GM23248 (cell line): Measurements from ENCODE around the gene CPVL. TPM values are rescaled to one million over a fixed set of nuclear protein-coding genes. Genes with fewer than 3 reads are reported as not detected.

Source experiments
- DNase-seq: peaks from one replicate; pipeline ENCODE4 v3.0.0-alpha.2; 2015
- H2AFZ ChIP-seq: fragments of 200-600 bp; sonication (generic); 2 replicates; pipeline ENCODE4 v1.6.1; 2016; ENCODE audit warnings: antibody characterized with exemption
- H3F3A ChIP-seq: fragments of 200-600 bp; sonication (generic); 2 replicates; pipeline ENCODE4 v1.6.1; 2016; ENCODE audit warnings: mild to moderate bottlenecking, antibody characterized with exemption, mixed run types; ENCODE audit not compliant: insufficient read depth
- H3K27ac ChIP-seq: fragments of 200-600 bp; sonication (generic); 2 replicates; pipeline ENCODE4 v1.5.1; 2016; ENCODE audit warnings: mild to moderate bottlenecking
- H3K27me3 ChIP-seq: fragments of 200-600 bp; sonication (generic); replicated peaks from 2 replicates; pipeline ENCODE4 v1.6.1; 2016; ENCODE audit warnings: mild to moderate bottlenecking; ENCODE audit not compliant: insufficient read depth
- H3K36me3 ChIP-seq: fragments of 200-600 bp; sonication (generic); 2 replicates; pipeline ENCODE4 v1.6.1; 2016; ENCODE audit warnings: low read depth, mild to moderate bottlenecking
- H3K4me1 ChIP-seq: fragments of 200-600 bp; sonication (generic); 2 replicates; pipeline ENCODE4 v1.6.1; 2016; ENCODE audit warnings: mild to moderate bottlenecking; ENCODE audit not compliant: insufficient read depth
- H3K4me2 ChIP-seq: fragments of 200-600 bp; sonication (generic); one replicate; pipeline ENCODE4 v1.6.1; 2016; ENCODE audit warnings: mild to moderate bottlenecking; ENCODE audit not compliant: unreplicated experiment
- H3K4me3 ChIP-seq: fragments of 200-600 bp; sonication (generic); 2 replicates; pipeline ENCODE4 v1.5.1; 2016; ENCODE audit warnings: mild to moderate bottlenecking
- H3K79me2 ChIP-seq: fragments of 200-600 bp; sonication (generic); 2 replicates; pipeline ENCODE4 v1.6.1; 2016; ENCODE audit warnings: mild to moderate bottlenecking; ENCODE audit not compliant: insufficient read depth
- H3K9ac ChIP-seq: fragments of 200-600 bp; sonication (generic); 2 replicates; pipeline ENCODE4 v1.6.1; 2016; ENCODE audit warnings: mild to moderate bottlenecking
- H3K9me2 ChIP-seq: fragments of 200-600 bp; sonication (generic); 2 replicates; pipeline ENCODE4 v1.6.1; 2016; ENCODE audit warnings: mixed run types, mild to moderate bottlenecking, moderate library complexity; ENCODE audit not compliant: insufficient read depth
- H3K9me3 ChIP-seq: fragments of 200-600 bp; sonication (generic); one replicate; pipeline ENCODE4 v1.6.1; 2017; ENCODE audit warnings: low read depth
- H4K20me1 ChIP-seq: fragments of 200-600 bp; sonication (generic); 2 replicates; pipeline ENCODE4 v1.6.0; 2016; ENCODE audit not compliant: insufficient read depth
- EZH2 ChIP-seq: fragments of 200-600 bp; sonication (generic); IDR thresholded peaks from 2 replicates; pipeline ENCODE4 v1.6.1; 2018; ENCODE audit warnings: antibody characterized with exemption, mild to moderate bottlenecking; ENCODE audit not compliant: insufficient read depth, poor library complexity, severe bottlenecking
- EZH2phosphoT487 ChIP-seq: fragments of 200-600 bp; sonication (generic); IDR thresholded peaks from 2 replicates; pipeline ENCODE4 v1.6.1; 2018; ENCODE audit warnings: antibody characterized with exemption, moderate library complexity, mild to moderate bottlenecking, low read depth; ENCODE audit not compliant: insufficient read depth
- WGBS, 2 experiments: methylation state at CpG; one replicate each; pipeline ENCODE4 v1.1.6; 2015 to 2017; ENCODE audit warnings: low lambda C conversion rate in 2 of 2, low coverage in 1 of 2; ENCODE audit errors: missing lambda C conversion rate in 2 of 2; 5-methylcytosine and 5-hydroxymethylcytosine counted together
- in situ Hi-C: fragments of 300-500 bp; cut with MboI; formaldehyde crosslinking; loops from 2 replicates; pipeline ENCODE4 v1.15.0; 2020
- polyA plus RNA-seq: library from polyadenylated mRNA; unstranded; fragments of >200 nt; fragmentation: Nextera tagmentation; extraction: Ambion mirVana; gene quantifications from 2 replicates; pipeline ENCODE4 v1.2.1, GENCODE V29; 2016
- total RNA-seq: library from RNA; depleted of rRNA; stranded (reverse); fragments of >200 nt; shearing (Covaris generic); gene quantifications from 2 replicates; pipeline ENCODE4 v1.2.3, GENCODE V29; 2014

Gene CPVL
- total and polyA plus RNA-seq, 2 experiments from 2014 or later = not detected

DNA sequence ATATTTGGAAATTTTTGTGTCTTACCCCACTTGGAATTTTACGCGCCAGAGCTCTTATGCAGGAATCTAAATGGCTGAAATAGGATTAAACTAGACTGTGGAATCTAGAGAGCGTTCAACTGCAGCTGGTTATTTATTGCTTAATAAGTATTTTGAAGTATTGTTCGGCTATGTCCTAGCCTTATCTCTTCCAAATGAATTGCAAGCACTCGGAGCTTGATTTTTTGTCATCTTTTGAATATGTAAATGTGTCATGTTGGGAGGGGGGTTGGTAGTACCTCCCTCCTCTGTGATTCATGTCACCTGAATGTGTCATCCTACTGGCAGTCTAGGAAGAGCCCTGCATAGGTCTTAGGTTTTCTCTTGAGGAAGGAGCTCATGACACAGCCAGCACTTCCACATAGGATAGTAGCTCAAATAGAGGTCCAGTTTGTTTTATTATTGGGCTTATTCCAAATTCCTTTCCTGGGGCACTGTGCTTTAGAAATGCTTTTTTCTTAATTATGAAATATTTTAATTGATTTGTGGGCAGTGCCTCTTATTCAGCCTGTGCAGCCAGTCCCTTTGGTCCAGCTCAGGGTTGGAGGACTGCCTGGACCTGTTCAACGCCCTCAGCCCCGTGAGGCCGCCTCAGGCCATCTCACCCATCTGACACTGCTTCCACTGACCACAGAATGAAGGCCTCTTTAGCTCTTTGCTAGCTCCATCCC, 165.7 kb downstream of the CPVL start:
- H3K4me1 ChIP-seq = peaks cover 25% of the 10 kb centered on the region
- no peak for TF ChIP-seq EZH2
- TF ChIP-seq EZH2phosphoT487 = no peak
- H3K27ac ChIP-seq = no peak overlapping the region
- no peaks in the 10 kb centered on the region for H3K27me3 ChIP-seq
- H3K4me3 ChIP-seq = no peak overlapping the region
- H3K36me3 ChIP-seq = no peaks in the 10 kb centered on the region
- no peak overlapping the region for H3K9ac ChIP-seq
- 45 to 46% methylated on average over 8 of the region's 8 CpGs for WGBS, 2 experiments
- no peaks in the 10 kb centered on the region for H4K20me1 ChIP-seq
- no peaks in the 10 kb centered on the region for H3K79me2 ChIP-seq
- in situ Hi-C loops = no loop called here
- H3K4me2 ChIP-seq = peak overlapping the region; percentile 1
- peak; percentile 58 for DNase-seq
- H3K9me3 ChIP-seq = no peaks in the 10 kb centered on the region
- peaks cover 1% of the 10 kb centered on the region; the same call in 1 of the 2 replicates for H3F3A ChIP-seq
- H2AFZ ChIP-seq = no peak overlapping the region
- no peaks in the 10 kb centered on the region for H3K9me2 ChIP-seq

DNA sequence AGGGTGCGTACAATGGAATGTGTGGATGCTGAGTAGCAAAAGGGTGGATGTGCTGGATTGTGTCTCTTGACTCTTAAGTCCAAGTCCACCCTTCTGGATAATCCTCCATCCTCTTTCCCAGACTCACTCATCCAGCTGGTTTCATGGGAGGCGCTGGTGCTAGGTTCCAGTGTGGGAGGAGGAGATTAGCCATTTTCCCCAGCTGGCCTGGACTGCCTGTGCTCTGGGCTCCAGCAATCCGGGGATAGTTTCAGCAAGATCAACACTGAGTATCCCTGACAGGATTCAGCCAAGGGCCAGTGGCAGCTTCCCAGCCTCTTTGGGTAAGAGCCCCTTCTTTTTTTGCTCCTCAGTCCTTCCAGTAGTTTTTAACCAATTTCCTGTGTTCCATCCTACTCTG, 166.6 kb downstream of the CPVL start:
- H3K36me3 ChIP-seq = no peaks in the 10 kb centered on the region
- no peak for TF ChIP-seq EZH2phosphoT487
- TF ChIP-seq EZH2 = no peak
- H3K79me2 ChIP-seq = no peaks in the 10 kb centered on the region
- H3K4me1 ChIP-seq = peaks cover 19% of the 10 kb centered on the region
- H3F3A ChIP-seq = no peaks in the 10 kb centered on the region; the same call in 1 of the 2 replicates
- no peaks in the 10 kb centered on the region for H3K9me3 ChIP-seq
- H3K27ac ChIP-seq = no peak overlapping the region
- H2AFZ ChIP-seq = no peak overlapping the region
- H3K9ac ChIP-seq = no peak overlapping the region
- 55 to 63% methylated on average over 3 of the region's 3 CpGs for WGBS, 2 experiments
- DNase-seq = no peak
- no peaks in the 10 kb centered on the region for H3K27me3 ChIP-seq
- in situ Hi-C loops = no loop called here
- no peak overlapping the region for H3K4me3 ChIP-seq
- no peak overlapping the region for H3K4me2 ChIP-seq
- H3K9me2 ChIP-seq = no peaks in the 10 kb centered on the region
- H4K20me1 ChIP-seq = no peaks in the 10 kb centered on the region

DNA sequence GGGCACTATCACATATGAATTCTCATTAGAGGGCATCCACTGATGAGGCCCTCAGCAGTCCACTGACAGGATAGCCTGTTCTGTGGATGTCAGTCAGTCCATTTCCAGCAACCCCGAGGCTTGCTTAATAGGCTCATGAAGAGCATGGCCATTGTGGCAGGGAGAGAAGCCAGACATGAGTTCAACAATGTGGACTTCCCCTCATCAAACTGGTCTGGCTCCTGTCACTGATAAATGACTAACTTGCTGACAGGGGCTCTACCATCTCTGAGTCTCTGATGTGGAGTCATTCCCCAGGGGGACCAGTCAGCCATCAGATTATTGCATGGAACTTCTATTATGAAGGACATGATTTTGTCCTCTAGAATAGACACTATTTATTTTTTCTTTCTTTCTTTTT, 168.5 kb downstream of the CPVL start:
- no peak for TF ChIP-seq EZH2phosphoT487
- no peak for TF ChIP-seq EZH2
- Histone ChIP-seq H3K36me3 (no peaks in the 10 kb centered on the region), H3F3A (no peaks in the 10 kb centered on the region), H4K20me1 (no peaks in the 10 kb centered on the region), H3K27ac (no peak overlapping the region), H3K27me3 (no peaks in the 10 kb centered on the region; the same call in 1 of the 2 replicates), H3K4me2 (no peak overlapping the region), H3K4me1 (peaks cover 11% of the 10 kb centered on the region), H3K4me3 (no peak overlapping the region), H2AFZ (no peak overlapping the region), H3K9me2 (no peaks in the 10 kb centered on the region), H3K79me2 (no peaks in the 10 kb centered on the region), H3K9ac (no peak overlapping the region), H3K9me3 (no peaks in the 10 kb centered on the region)
- in situ Hi-C loops = no loop called here
- WGBS, 2 experiments = 5 to 7% methylated on average over 1 of the region's 1 CpG
- DNase-seq = no peak

DNA sequence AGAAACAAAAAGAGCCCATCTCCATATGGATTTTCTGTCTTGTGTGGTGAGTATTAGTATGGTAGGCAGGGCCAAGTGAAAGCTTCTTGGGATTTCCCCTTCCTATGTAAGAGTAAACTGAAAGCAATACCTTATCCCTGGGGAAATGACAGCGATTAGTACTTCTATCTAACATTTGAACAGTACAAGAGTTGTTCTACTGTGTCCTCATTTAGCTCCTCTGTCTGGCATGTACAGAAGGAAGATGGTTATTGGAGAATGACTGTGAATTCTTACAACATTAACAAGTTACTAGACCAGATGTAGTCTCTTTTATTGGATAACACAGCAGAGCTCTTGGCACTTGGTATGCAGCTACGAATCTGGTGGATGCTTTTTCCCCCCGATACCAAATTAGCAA, 170.3 kb downstream of the CPVL start:
- Histone ChIP-seq H3K36me3 (no peaks in the 10 kb centered on the region), H3K9me2 (no peaks in the 10 kb centered on the region), H3F3A (no peaks in the 10 kb centered on the region), H3K27ac (no peak overlapping the region), H2AFZ (no peak overlapping the region), H3K4me3 (no peak overlapping the region), H3K27me3 (no peaks in the 10 kb centered on the region; the same call in 1 of the 2 replicates), H3K9me3 (no peaks in the 10 kb centered on the region), H3K4me2 (no peak overlapping the region), H3K4me1 (peaks cover 8% of the 10 kb centered on the region), H3K79me2 (no peaks in the 10 kb centered on the region), H3K9ac (no peak overlapping the region), H4K20me1 (no peaks in the 10 kb centered on the region)
- in situ Hi-C loops = no loop called here
- DNase-seq = peak; percentile 13
- TF ChIP-seq EZH2phosphoT487 (no peak), EZH2 (no peak)
- WGBS, 2 experiments = 4 to 9% methylated on average over 3 of the region's 3 CpGs
